K562 (cell line): Measurements from ENCODE around the gene KCNB1. TPM values are rescaled to one million over a fixed set of nuclear protein-coding genes. Genes with fewer than 3 reads are reported as not detected.

Experiments
- ATAC-seq: fragments of 200-7000 bp; cut with Tn5 transposase; 3 replicates; pipeline ENCODE4 v1.9.1; 2020; ENCODE audit warnings: moderate library complexity
- BruUV-seq: library from RNA; stranded (reverse); fragments of 400-500 nt; replicated peaks from 2 replicates; lab custom pipeline; 2021; lab: Mats Ljungman, UMichigan
- CTCF ChIA-PET: fragments of 300-600 bp; formaldehyde crosslinking; extraction: SDS; loops from one replicate; lab custom pipeline; 2021; ENCODE audit warnings: low intra/inter-chr PET ratio; lab: Yijun Ruan, JAX
- POLR2A ChIA-PET: fragments of 300-600, 350-650 bp; sonication (Branson Sonifier 250); formaldehyde crosslinking; extraction: SDS; loops from one replicate; lab custom pipeline; 2021; ENCODE audit warnings: antibody characterized with exemption, inconsistent platforms; lab: Yijun Ruan, JAX
- DNase-seq, 4 experiments: peaks; one replicate each; pipeline versions ENCODE4 v3.0.0 to v3.0.0-alpha.2; 2011 to 2018; ENCODE audit warnings: low spot score in 3 of 4, mixed read lengths in 3 of 4; ENCODE audit errors: extremely low read depth in 1 of 4
- FAIRE-seq: peaks from 2 replicates; lab custom pipeline; 2011; peaks lifted over from hg19 to GRCh38; lab: Jason Lieb, UNC
- H2AFZ ChIP-seq: 2 replicates; pipeline ENCODE4 v1.6.0; 2011; ENCODE audit warnings: low read depth, low read length, control low read depth, inconsistent platforms
- H3K27ac ChIP-seq: fragments of 200-600 bp; 3 replicates; pipeline ENCODE4 v1.8.0; 2011; ENCODE audit warnings: low read depth, mild to moderate bottlenecking, control low read depth, inconsistent platforms, low read length, moderate library complexity, mixed read lengths; ENCODE audit errors: extremely low read depth
- H3K27me3 ChIP-seq, 2 experiments: fragments of 300-600 bp in 1 of 2; 2 replicates in 1 of 2; 3 replicates in 1 of 2; pipeline versions ENCODE4 v1.6.0 to v1.8.0; 2011; ENCODE audit warnings: inconsistent platforms in 2 of 2, low read length in 2 of 2, mild to moderate bottlenecking in 1 of 2, mixed read lengths in 1 of 2, moderate library complexity in 1 of 2; ENCODE audit not compliant: control insufficient read depth in 2 of 2, insufficient read depth in 2 of 2
- H3K36me3 ChIP-seq: fragments of 300-600 bp; 3 replicates; pipeline ENCODE4 v1.8.0; 2011; ENCODE audit warnings: mild to moderate bottlenecking, low read length, inconsistent platforms; ENCODE audit not compliant: control insufficient read depth, insufficient read depth
- H3K4me1 ChIP-seq, 2 experiments: fragments of 200-600 bp in 1 of 2; replicated peaks in 1 of 2; 2 replicates in 1 of 2; 3 replicates in 1 of 2; pipeline versions ENCODE4 v1.5.1 to v1.8.0; 2011; ENCODE audit warnings: inconsistent platforms in 2 of 2, low read length in 2 of 2, mild to moderate bottlenecking in 1 of 2, mixed read lengths in 1 of 2, moderate library complexity in 1 of 2; ENCODE audit not compliant: control insufficient read depth in 2 of 2, insufficient read depth in 2 of 2
- H3K4me2 ChIP-seq: 2 replicates; pipeline ENCODE4 v1.6.1; 2011; ENCODE audit warnings: low read length, control low read depth, inconsistent platforms, mixed read lengths; ENCODE audit not compliant: insufficient read depth
- H3K4me3 ChIP-seq: fragments of 200-600 bp; sonication (generic), shearing (Covaris generic); 2 replicates; pipeline ENCODE4 v1.5.1; 2016; ENCODE audit warnings: control low read depth, inconsistent platforms
- H3K79me2 ChIP-seq: fragments of 200-600 bp; 3 replicates; pipeline ENCODE4 v1.8.0; 2011; ENCODE audit warnings: low read length, inconsistent platforms; ENCODE audit not compliant: control insufficient read depth, insufficient read depth
- H3K9ac ChIP-seq, 2 experiments: 2 replicates each; pipeline versions ENCODE4 v1.6.0 to v1.6.1; 2011; ENCODE audit warnings: low read depth in 2 of 2, low read length in 2 of 2, control low read depth in 1 of 2, inconsistent platforms in 1 of 2, mild to moderate bottlenecking in 1 of 2, mixed read lengths in 1 of 2; ENCODE audit not compliant: insufficient read depth in 1 of 2
- H3K9me1 ChIP-seq: one replicate; pipeline ENCODE4 v1.6.0; 2011; ENCODE audit warnings: inconsistent platforms, mild to moderate bottlenecking, low read length, moderate library complexity; ENCODE audit not compliant: control insufficient read depth, insufficient read depth
- H3K9me3 ChIP-seq: replicated peaks from 2 replicates; pipeline ENCODE4 v1.5.1; 2011; ENCODE audit warnings: low read depth, low read length, inconsistent platforms; ENCODE audit not compliant: control insufficient read depth, insufficient read depth
- H4K20me1 ChIP-seq: replicated peaks from 2 replicates; pipeline ENCODE4 v1.6.1; 2011; ENCODE audit warnings: low read length, inconsistent platforms, mixed read lengths; ENCODE audit not compliant: control insufficient read depth, insufficient read depth
- BRF1 ChIP-seq: IDR thresholded peaks from 3 replicates; pipeline ENCODE4 v1.6.1; 2011; ENCODE audit warnings: borderline replicate concordance, mild to moderate bottlenecking; ENCODE audit not compliant: insufficient read length; ENCODE audit errors: extremely low read depth
- CBFA2T3 ChIP-seq: fragments of 450-650 bp; IDR thresholded peaks from 2 replicates; pipeline ENCODE4 v1.6.1; 2017
- ESRRA ChIP-seq: fragments of 450-650 bp; IDR thresholded peaks from 2 replicates; pipeline ENCODE4 v1.6.1; 2014; ENCODE audit warnings: low read depth, mild to moderate bottlenecking, moderate library complexity, borderline replicate concordance
- GABPA ChIP-seq: fragments of 200-800 bp; sonication (Bioruptor generic); conservative IDR thresholded peaks from 2 replicates; pipeline ENCODE4 v1.6.1; 2016; ENCODE audit warnings: low read depth, missing genetic modification characterization, missing compliant biosample characterization
- GMEB1 ChIP-seq: fragments of 250-450 bp; sonication (Bioruptor Pico); IDR thresholded peaks from 2 replicates; pipeline ENCODE4 v1.4.0; 2020; ENCODE audit warnings: mild to moderate bottlenecking
- HNRNPLL ChIP-seq: fragments of 200-400 bp; formaldehyde crosslinking; IDR thresholded peaks from 2 replicates; pipeline ENCODE4 v1.6.1; 2017; ENCODE audit warnings: low read length, low read depth, mild to moderate bottlenecking; ENCODE audit not compliant: poor library complexity, severe bottlenecking
- KDM5B ChIP-seq: fragments of 200-600 bp; sonication (generic); IDR thresholded peaks from 2 replicates; pipeline ENCODE4 v1.6.1; 2012; ENCODE audit warnings: low read depth, mild to moderate bottlenecking, moderate library complexity, low read length, control low read depth, inconsistent platforms; ENCODE audit not compliant: insufficient replicate concordance
- KLF13 ChIP-seq: fragments of 450-650 bp; IDR thresholded peaks from 2 replicates; pipeline ENCODE4 v1.6.1; 2016; ENCODE audit warnings: missing genetic modification characterization, low read depth, mild to moderate bottlenecking, missing compliant biosample characterization, moderate library complexity, borderline replicate concordance
- MIER1 ChIP-seq: fragments of 450-650 bp; IDR thresholded peaks from 2 replicates; pipeline ENCODE4 v1.6.1; 2016; ENCODE audit warnings: antibody characterized with exemption, mild to moderate bottlenecking, low read depth
- NCOA4 ChIP-seq: fragments of 450-650 bp; IDR thresholded peaks from 2 replicates; pipeline ENCODE4 v1.6.1; 2018; ENCODE audit warnings: mild to moderate bottlenecking; ENCODE audit not compliant: partially characterized antibody
- NR0B1 ChIP-seq: fragments of 450-650 bp; IDR thresholded peaks from one replicate; pipeline ENCODE4 v1.6.1; 2018; ENCODE audit warnings: mild to moderate bottlenecking, moderate library complexity; ENCODE audit not compliant: partially characterized antibody
- POLR2B ChIP-seq: fragments of 450-650 bp; IDR thresholded peaks from 2 replicates; pipeline ENCODE4 v1.6.1; 2018; ENCODE audit warnings: low read depth; ENCODE audit not compliant: partially characterized antibody
- RBM22 ChIP-seq: fragments of 200-400 bp; formaldehyde crosslinking; IDR thresholded peaks from 2 replicates; pipeline ENCODE4 v1.6.1; 2018; ENCODE audit warnings: low read length, low read depth; ENCODE audit not compliant: poor library complexity, severe bottlenecking
- SMARCA4 ChIP-seq: fragments of 450-650 bp; IDR thresholded peaks from 2 replicates; pipeline ENCODE4 v1.6.1; 2016
- SOX6 ChIP-seq: fragments of 450-650 bp; IDR thresholded peaks from 2 replicates; pipeline ENCODE4 v1.6.1; 2014; ENCODE audit warnings: mild to moderate bottlenecking
- ZBTB7A ChIP-seq: IDR thresholded peaks from 2 replicates; pipeline ENCODE4 v1.6.1; 2011; ENCODE audit warnings: low read depth, mild to moderate bottlenecking, low read length, moderate library complexity, borderline replicate concordance; ENCODE audit not compliant: control insufficient read depth
- ZKSCAN3 ChIP-seq: fragments of 250-450 bp; sonication (Bioruptor Pico); IDR thresholded peaks from 2 replicates; pipeline ENCODE4 v1.4.0; 2020
- ZNF253 ChIP-seq: fragments of 250-450 bp; sonication (Bioruptor Pico); conservative IDR thresholded peaks from 2 replicates; pipeline ENCODE4 v1.6.1; 2021; ENCODE audit warnings: mild to moderate bottlenecking
- ZNF274 ChIP-seq: IDR thresholded peaks from 2 replicates; pipeline ENCODE4 v1.6.1; 2011; ENCODE audit warnings: low read depth, mild to moderate bottlenecking, low read length, moderate library complexity, borderline replicate concordance
- ZNF830 ChIP-seq: fragments of 250-450 bp; sonication (Bioruptor Pico); IDR thresholded peaks from 2 replicates; pipeline ENCODE4 v1.5.0; 2021; ENCODE audit warnings: mild to moderate bottlenecking
- WGBS: fragments of 100-300 bp; shearing (Covaris generic); methylation state at CpG from one replicate; pipeline ENCODE4 v1.1.6; 2016; ENCODE audit warnings: low coverage, mixed read lengths; ENCODE audit not compliant: insufficient coverage; ENCODE audit errors: missing lambda C conversion rate; 5-methylcytosine and 5-hydroxymethylcytosine counted together
- in situ Hi-C: fragments of 300-500 bp; cut with MboI; formaldehyde crosslinking; loops from 4 replicates; pipeline ENCODE4 v1.15.0; 2018; ENCODE audit warnings: inconsistent platforms, mixed read lengths
- intact Hi-C: fragments of 100-400 bp; cut with micrococcal nuclease; formaldehyde crosslinking; loops from 2 replicates; pipeline ENCODE4 v1.14.2; 2022
- polyA plus RNA-seq, 8 experiments: library from polyadenylated mRNA; depleted of rRNA in 4 of 8; stranded (reverse) in 5 of 8; unstranded in 3 of 8; fragments of >200 nt; fragmentation: Nextera tagmentation in 2 of 8; fragmentation: Illumina TruSeq in 1 of 8; extraction: Ambion mirVana in 2 of 8; extraction: Trizol in 1 of 8; gene quantifications; 2 replicates each; pipeline versions ENCODE4 v1.2.1 to v1.2.3, GENCODE V29; 2011 to 2014; ENCODE audit warnings: inconsistent platforms in 1 of 8, missing spikeins in 1 of 8
- total RNA-seq, 7 experiments: library from RNA; depleted of rRNA in 6 of 7; stranded (reverse); fragments of >200 nt in 6 of 7; fragmentation: Illumina TruSeq in 2 of 7; extraction: Trizol in 2 of 7; gene quantifications; 2 replicates each; pipeline versions ENCODE4 v1.2.1 to v1.2.3, GENCODE V29; 2011 to 2021; ENCODE audit warnings: low replicate concordance in 1 of 7

Gene KCNB1
- total and polyA plus RNA-seq, 9 of the 15 experiments (the other 6 are each of a cell fraction or from before 2014, with no cell fraction given), result 0.01 to 0.06 TPM; not detected in 7

- TF ChIP-seq ZNF830 (CRISPR knock-in tag), result no peak
- no peak for TF ChIP-seq SOX6
- TF ChIP-seq GMEB1 (CRISPR knock-in tag), result no peak
- peak; percentile 95 for TF ChIP-seq MIER1
- TF ChIP-seq ZNF253 (CRISPR knock-in tag), result no peak
- no peak for TF ChIP-seq GABPA (tag)
- TF ChIP-seq HNRNPLL, result no peak
- no peak for TF ChIP-seq KLF13 (tag)
- TF ChIP-seq ZKSCAN3 (CRISPR knock-in tag), result no peak
- TF ChIP-seq ESRRA, result no peak
Observed at GRCh38 chr20:49482621-49483017, at the start of gene KCNB1 (continued).

- in situ Hi-C loops (no loop called here), intact Hi-C loops (no loop called here)
- POLR2A ChIA-PET, result interaction anchor here (0.6 kb wide), 1 partner anchor 386 kb away, joined by 3 read pairs; the partner anchor contains the start of gene SPATA2
- H3K4me2 ChIP-seq, result no peak overlapping the region
- 0% methylated on average over 5 of the region's 5 CpGs for WGBS
- FAIRE-seq (no peak), ATAC-seq (no peak), DNase-seq (no peak)
- no peaks in the 10 kb centered on the region for H3K79me2 ChIP-seq
- no peaks in the 10 kb centered on the region for H3K4me1 ChIP-seq
- peaks cover 12 to 20% of the 10 kb centered on the region in 2 experiments; a peak in 3 of 5 replicates for H3K27me3 ChIP-seq
- H3K36me3 ChIP-seq, result no peaks in the 10 kb centered on the region
- BruUV-seq, result no TSS peak
- no peaks in the 10 kb centered on the region for H4K20me1 ChIP-seq
- no peaks in the 10 kb centered on the region for H3K9me3 ChIP-seq
- H2AFZ ChIP-seq, result no peak overlapping the region
- H3K27ac ChIP-seq, result no peak overlapping the region
- H3K4me3 ChIP-seq, result no peak overlapping the region
- CTCF ChIA-PET, result interaction anchor here (0.6 to 1.1 kb wide), 2 partner anchors 196 to 359 kb away, joined by 3 read pairs; no protein-coding TSS in a partner anchor
- no peak overlapping the region for H3K9ac ChIP-seq
- no peaks in the 10 kb centered on the region for H3K9me1 ChIP-seq
- TF ChIP-seq NR0B1 (no peak), NCOA4 (no peak), RBM22 (no peak), ZNF274 (no peak), ZBTB7A (no peak), KDM5B (no peak), CBFA2T3 (no peak), POLR2B (no peak), SMARCA4 (no peak), BRF1 (no peak)
Observed at GRCh38 chr20:49529470-49529869, 47.0 kb upstream of the KCNB1 start.
